Uterine smooth muscle cell (primary cell): ENCODE measurements around the gene LYSMD2. TPM values are rescaled to one million over a fixed set of nuclear protein-coding genes. Genes with fewer than 3 reads are reported as not detected.

ENCODE experiments used
- total RNA-seq: library from RNA; depleted of rRNA; stranded (reverse); fragments of >200 nt; gene quantifications from 2 replicates; pipeline ENCODE4 v1.2.3, GENCODE V29; 2014

The LYSMD2 gene
- total RNA-seq: 10.0 and 11.0 TPM in 2 replicates

GRCh38 chr15:51737522-51738305 lies at the start of gene LYSMD2:
Gene LYSMD2, minus strand, starts transcription at chr15:51737655. Its CDS starts 33 bp downstream, at chr15:51737622.

GRCh38 chr15:51750792-51751696 lies 13.6 kb upstream of the LYSMD2 start, which contains the start of gene TMOD2:
Gene TMOD2, plus strand, starts transcription at chr15:51751597. Its CDS starts 14,845 bp downstream, at chr15:51766442.

GRCh38 chr15:51681303-51681963 lies 56.0 kb downstream of the LYSMD2 start, which contains the start of gene SCG3:
Gene SCG3, plus strand, starts transcription at chr15:51681503. Its CDS starts 253 bp downstream, at chr15:51681756.

Other genes with a start within 250 kb of the LYSMD2 start
- 36.0 and 38.9 TPM in 2 replicates for gene DMXL2, start 114.9 kb downstream of the LYSMD2 start, total RNA-seq
- not detected in 2 replicates for gene SCG3, start 56.2 kb downstream of the LYSMD2 start, total RNA-seq
- gene TMOD2, start 13.9 kb upstream of the LYSMD2 start, total RNA-seq: 13.4 and 14.5 TPM in 2 replicates
- gene TMOD3, start 92.0 kb upstream of the LYSMD2 start, total RNA-seq: 39.1 and 43.3 TPM in 2 replicates
- 34.4 and 42.7 TPM in 2 replicates for gene LEO1, start 234.1 kb upstream of the LYSMD2 start, total RNA-seq